Nephron (organoid): ENCODE results near the gene IQSEC1.

Experiments used
- H3K27ac Mint-ChIP-seq, 3 experiments: 2 replicates each; pipeline ENCODE4 v1.8.0; 2020; ENCODE audit warnings: mixed read lengths in 3 of 3, mild to moderate bottlenecking in 2 of 3, moderate library complexity in 1 of 3
- H3K27me3 Mint-ChIP-seq: 2 replicates; pipeline ENCODE4 v1.8.0; 2021; ENCODE audit warnings: low read depth, mild to moderate bottlenecking, moderate library complexity, mixed read lengths
- H3K36me3 Mint-ChIP-seq: 2 replicates; pipeline ENCODE4 v1.8.0; 2020; ENCODE audit warnings: low read depth, mixed read lengths
- H3K4me1 Mint-ChIP-seq: 2 replicates; pipeline ENCODE4 v1.8.0; 2020; ENCODE audit warnings: mixed read lengths
- H3K4me3 Mint-ChIP-seq, 3 experiments: 2 replicates each; pipeline ENCODE4 v1.8.0; 2020; ENCODE audit warnings: mild to moderate bottlenecking in 3 of 3, mixed read lengths in 3 of 3, moderate library complexity in 2 of 3
- H3K9me3 Mint-ChIP-seq: 2 replicates; pipeline ENCODE4 v1.8.0; 2020; ENCODE audit warnings: mixed read lengths
- TF ChIP-seq, protein P1 (sequence below), 3 experiments: fragments of 200-600 bp; sonication (generic); IDR thresholded peaks; one replicate each; pipeline ENCODE4 v1.5.0; 2021; ENCODE audit warnings: antibody characterized with exemption in 3 of 3; ENCODE audit not compliant: unreplicated experiment in 3 of 3

Gene IQSEC1

DNA sequence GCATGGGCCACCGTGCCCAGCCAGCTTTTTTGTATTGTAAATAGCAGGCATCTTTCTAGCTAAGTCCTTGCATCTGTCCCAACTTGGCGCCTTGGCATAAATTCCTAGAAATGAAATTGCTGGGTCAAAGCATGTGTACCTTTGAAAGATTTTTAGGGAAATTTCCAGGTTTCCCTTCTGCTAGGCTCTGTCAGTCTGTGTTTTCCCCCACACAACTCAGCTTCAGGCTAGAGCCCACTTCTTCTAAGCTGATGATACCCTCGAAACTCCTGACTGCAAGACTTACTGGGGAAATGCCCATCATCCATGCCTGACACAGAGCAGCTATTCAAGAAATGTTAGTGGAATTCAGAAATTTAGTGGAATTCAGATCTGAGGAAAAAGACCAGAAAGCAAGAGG is 221.0 kb downstream of the IQSEC1 start:
- Mint-ChIP-seq H3K27ac (no peak overlapping the region), H3K4me3 (no peak overlapping the region), H3K27me3 (peaks cover 18% of the 10 kb centered on the region), H3K36me3 (no peaks in the 10 kb centered on the region), H3K9me3 (no peaks in the 10 kb centered on the region), H3K4me1 (no peaks in the 10 kb centered on the region)
- TF ChIP-seq, protein P1, sequence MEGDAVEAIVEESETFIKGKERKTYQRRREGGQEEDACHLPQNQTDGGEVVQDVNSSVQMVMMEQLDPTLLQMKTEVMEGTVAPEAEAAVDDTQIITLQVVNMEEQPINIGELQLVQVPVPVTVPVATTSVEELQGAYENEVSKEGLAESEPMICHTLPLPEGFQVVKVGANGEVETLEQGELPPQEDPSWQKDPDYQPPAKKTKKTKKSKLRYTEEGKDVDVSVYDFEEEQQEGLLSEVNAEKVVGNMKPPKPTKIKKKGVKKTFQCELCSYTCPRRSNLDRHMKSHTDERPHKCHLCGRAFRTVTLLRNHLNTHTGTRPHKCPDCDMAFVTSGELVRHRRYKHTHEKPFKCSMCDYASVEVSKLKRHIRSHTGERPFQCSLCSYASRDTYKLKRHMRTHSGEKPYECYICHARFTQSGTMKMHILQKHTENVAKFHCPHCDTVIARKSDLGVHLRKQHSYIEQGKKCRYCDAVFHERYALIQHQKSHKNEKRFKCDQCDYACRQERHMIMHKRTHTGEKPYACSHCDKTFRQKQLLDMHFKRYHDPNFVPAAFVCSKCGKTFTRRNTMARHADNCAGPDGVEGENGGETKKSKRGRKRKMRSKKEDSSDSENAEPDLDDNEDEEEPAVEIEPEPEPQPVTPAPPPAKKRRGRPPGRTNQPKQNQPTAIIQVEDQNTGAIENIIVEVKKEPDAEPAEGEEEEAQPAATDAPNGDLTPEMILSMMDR (IDR thresholded peaks at IDR 0.05; ENCODE audit: unreplicated experiment in 3 of 3): no peak
